ENCODE data around the gene PAX5. TPM values are rescaled to one million over a fixed set of nuclear protein-coding genes. Genes with fewer than 3 reads are reported as not detected.

Gene PAX5
- total and polyA plus RNA-seq, 2 donors (not counting 1 experiment from before 2014, with no cell fraction given), result not detected

- no peak for DNase-seq (ENCODE audit: low read depth in 2 of 2)
- TF ChIP-seq CTCF (conservative IDR thresholded peaks at IDR 0.05 in 1 of 2, IDR thresholded peaks at IDR 0.05 in 1 of 2; ENCODE audit: low read depth in 1 of 2, low read length in 2 of 2), result no peak
- no peak for TF ChIP-seq EZH2 (IDR thresholded peaks at IDR 0.05; ENCODE audit: low read length, missing control alignments)
- Histone ChIP-seq H4K20me1 (ENCODE audit: control insufficient read depth, extremely low read depth, insufficient read depth, low read length) (no peaks in the 10 kb centered on the region), H3K36me3 (ENCODE audit: control insufficient read depth, insufficient read depth, low read length) (no peaks in the 10 kb centered on the region), H3K27me3 (ENCODE audit: control insufficient read depth, insufficient read depth, low read length) (peaks cover 10% of the 10 kb centered on the region), H3K27ac (ENCODE audit: insufficient read depth, low read length) (no peak overlapping the region), H3K9ac (ENCODE audit: insufficient read depth, low read length) (no peak overlapping the region), H3K4me2 (ENCODE audit: extremely low read depth, insufficient read depth, low read length) (no peak overlapping the region), H3K79me2 (ENCODE audit: control insufficient read depth, insufficient read depth, low read length) (no peaks in the 10 kb centered on the region), H2AFZ (ENCODE audit: low read length) (no peak overlapping the region), H3K4me1 (ENCODE audit: control insufficient read depth, extremely low read depth, insufficient read depth, low read length) (no peaks in the 10 kb centered on the region), H3K4me3 (replicated peaks in 1 of 4; ENCODE audit: control extremely low read depth in 1 of 4, insufficient read depth in 1 of 4, low read depth in 3 of 4, low read length in 4 of 4) (no peak overlapping the region), H3K9me3 (ENCODE audit: control insufficient read depth, insufficient read depth, low read depth, low read length) (no peaks in the 10 kb centered on the region)
Measured at GRCh38 chr9:36828611-36829013, 205.5 kb downstream of the PAX5 start.

GRCh38 chr9:36827593-36827992 is 206.5 kb downstream of the PAX5 start:
- no peaks in the 10 kb centered on the region for H3K4me1 ChIP-seq (ENCODE audit: control insufficient read depth, extremely low read depth, insufficient read depth, low read length)
- no peak overlapping the region for H3K27ac ChIP-seq (ENCODE audit: insufficient read depth, low read length)
- no peaks in the 10 kb centered on the region for H3K9me3 ChIP-seq (ENCODE audit: control insufficient read depth, insufficient read depth, low read depth, low read length)
- H2AFZ ChIP-seq (ENCODE audit: low read length), result no peak overlapping the region
- no peak overlapping the region for H3K9ac ChIP-seq (ENCODE audit: insufficient read depth, low read length)
- TF ChIP-seq EZH2 (IDR thresholded peaks at IDR 0.05; ENCODE audit: low read length, missing control alignments) (no peak), CTCF (conservative IDR thresholded peaks at IDR 0.05 in 1 of 2, IDR thresholded peaks at IDR 0.05 in 1 of 2; ENCODE audit: low read depth in 1 of 2, low read length in 2 of 2) (no peak)
- no peak overlapping the region for H3K4me2 ChIP-seq (ENCODE audit: extremely low read depth, insufficient read depth, low read length)
- H3K27me3 ChIP-seq (ENCODE audit: control insufficient read depth, insufficient read depth, low read length), result peaks cover 10% of the 10 kb centered on the region
- H3K79me2 ChIP-seq (ENCODE audit: control insufficient read depth, insufficient read depth, low read length), result no peaks in the 10 kb centered on the region
- no peak for DNase-seq (ENCODE audit: low read depth in 2 of 2)
- H3K4me3 ChIP-seq (replicated peaks in 1 of 4; ENCODE audit: control extremely low read depth in 1 of 4, insufficient read depth in 1 of 4, low read depth in 3 of 4, low read length in 4 of 4), result no peak overlapping the region
- H3K36me3 ChIP-seq (ENCODE audit: control insufficient read depth, insufficient read depth, low read length), result no peaks in the 10 kb centered on the region
- no peaks in the 10 kb centered on the region for H4K20me1 ChIP-seq (ENCODE audit: control insufficient read depth, extremely low read depth, insufficient read depth, low read length)

GRCh38 chr9:36826581-36826980 is 207.5 kb downstream of the PAX5 start:
- no peak overlapping the region for H3K4me2 ChIP-seq (ENCODE audit: extremely low read depth, insufficient read depth, low read length)
- H3K4me3 ChIP-seq (replicated peaks in 1 of 4; ENCODE audit: control extremely low read depth in 1 of 4, insufficient read depth in 1 of 4, low read depth in 3 of 4, low read length in 4 of 4), result no peak overlapping the region
- H3K9ac ChIP-seq (ENCODE audit: insufficient read depth, low read length), result no peak overlapping the region
- no peak for TF ChIP-seq EZH2 (IDR thresholded peaks at IDR 0.05; ENCODE audit: low read length, missing control alignments)
- no peak for TF ChIP-seq CTCF (conservative IDR thresholded peaks at IDR 0.05 in 1 of 2, IDR thresholded peaks at IDR 0.05 in 1 of 2; ENCODE audit: low read depth in 1 of 2, low read length in 2 of 2)
- H3K9me3 ChIP-seq (ENCODE audit: control insufficient read depth, insufficient read depth, low read depth, low read length), result no peaks in the 10 kb centered on the region
- no peak for DNase-seq (ENCODE audit: low read depth in 2 of 2)
- H3K27ac ChIP-seq (ENCODE audit: insufficient read depth, low read length), result no peak overlapping the region
- no peak overlapping the region for H2AFZ ChIP-seq (ENCODE audit: low read length)
- peaks cover 10% of the 10 kb centered on the region for H3K27me3 ChIP-seq (ENCODE audit: control insufficient read depth, insufficient read depth, low read length)
- no peaks in the 10 kb centered on the region for H4K20me1 ChIP-seq (ENCODE audit: control insufficient read depth, extremely low read depth, insufficient read depth, low read length)
- no peaks in the 10 kb centered on the region for H3K79me2 ChIP-seq (ENCODE audit: control insufficient read depth, insufficient read depth, low read length)
- no peaks in the 10 kb centered on the region for H3K36me3 ChIP-seq (ENCODE audit: control insufficient read depth, insufficient read depth, low read length)
- H3K4me1 ChIP-seq (ENCODE audit: control insufficient read depth, extremely low read depth, insufficient read depth, low read length), result no peaks in the 10 kb centered on the region
